IPS-18a (cell line): Measurements from ENCODE around the gene HCRTR1.
A peak's percentile ranks its signal among the peaks of the same experiment; 100 is the strongest.

Source experiments
- H3K27ac ChIP-seq: one replicate; pipeline ENCODE4 v1.5.1; 2013; ENCODE audit warnings: low read length
- H3K27me3 ChIP-seq: one replicate; pipeline ENCODE4 v1.6.1; 2013; ENCODE audit warnings: mild to moderate bottlenecking, low read length; ENCODE audit not compliant: control insufficient read depth, insufficient read depth
- H3K36me3 ChIP-seq: one replicate; pipeline ENCODE4 v1.6.1; 2013; ENCODE audit warnings: low read depth, low read length; ENCODE audit not compliant: control insufficient read depth
- H3K4me1 ChIP-seq: one replicate; pipeline ENCODE4 v1.6.1; 2013; ENCODE audit warnings: low read depth, low read length; ENCODE audit not compliant: control insufficient read depth
- H3K4me3 ChIP-seq: one replicate; pipeline ENCODE4 v1.5.1; 2013; ENCODE audit warnings: low read length
- H3K9ac ChIP-seq: one replicate; pipeline ENCODE4 v1.6.1; 2013; ENCODE audit warnings: mild to moderate bottlenecking, low read length, moderate library complexity
- H3K9me3 ChIP-seq: one replicate; pipeline ENCODE4 v1.6.1; 2013; ENCODE audit warnings: low read depth, low read length; ENCODE audit not compliant: control insufficient read depth

The HCRTR1 gene

GRCh38 chr1:31617218-31617915 lies at the start of gene HCRTR1:
Gene HCRTR1, plus strand, starts transcription at chr1:31617689. Its CDS starts 1,504 bp downstream, at chr1:31619193.
- H3K4me3 ChIP-seq = peak within 1 kb of the TSS; percentile 71
- H3K4me1 ChIP-seq = no peaks in the 10 kb centered on the region
- peak within 1 kb of the TSS; percentile 25 for H3K9ac ChIP-seq
- no peaks in the 10 kb centered on the region for H3K36me3 ChIP-seq
- no peak within 1 kb of the TSS for H3K27ac ChIP-seq
- H3K9me3 ChIP-seq = no peaks in the 10 kb centered on the region
- peaks cover 28% of the 10 kb centered on the region for H3K27me3 ChIP-seq

GRCh38 chr1:31567956-31568570 lies 49.4 kb upstream of the HCRTR1 start:
- no peak overlapping the region for H3K4me3 ChIP-seq
- H3K9ac ChIP-seq = no peak overlapping the region
- no peaks in the 10 kb centered on the region for H3K9me3 ChIP-seq
- H3K27me3 ChIP-seq = no peaks in the 10 kb centered on the region
- H3K4me1 ChIP-seq = no peaks in the 10 kb centered on the region
- no peak overlapping the region for H3K27ac ChIP-seq
- no peaks in the 10 kb centered on the region for H3K36me3 ChIP-seq

GRCh38 chr1:31568895-31569595 lies 48.4 kb upstream of the HCRTR1 start:
- Histone ChIP-seq H3K36me3 (no peaks in the 10 kb centered on the region), H3K27me3 (no peaks in the 10 kb centered on the region), H3K9ac (no peak overlapping the region), H3K9me3 (no peaks in the 10 kb centered on the region), H3K4me1 (no peaks in the 10 kb centered on the region), H3K4me3 (no peak overlapping the region), H3K27ac (no peak overlapping the region)

GRCh38 chr1:31569596-31570173 lies 47.8 kb upstream of the HCRTR1 start:
- no peaks in the 10 kb centered on the region for H3K4me1 ChIP-seq
- no peak overlapping the region for H3K4me3 ChIP-seq
- H3K27ac ChIP-seq = no peak overlapping the region
- H3K36me3 ChIP-seq = no peaks in the 10 kb centered on the region
- no peaks in the 10 kb centered on the region for H3K27me3 ChIP-seq
- H3K9me3 ChIP-seq = no peaks in the 10 kb centered on the region
- H3K9ac ChIP-seq = no peak overlapping the region

- no peak overlapping the region for H3K9ac ChIP-seq
- no peaks in the 10 kb centered on the region for H3K36me3 ChIP-seq
- no peak overlapping the region for H3K4me3 ChIP-seq
- no peak overlapping the region for H3K27ac ChIP-seq
- H3K27me3 ChIP-seq = no peaks in the 10 kb centered on the region
- H3K4me1 ChIP-seq = no peaks in the 10 kb centered on the region
- no peaks in the 10 kb centered on the region for H3K9me3 ChIP-seq
Measured at GRCh38 chr1:31570228-31570627, 47.3 kb upstream of the HCRTR1 start.

- no peaks in the 10 kb centered on the region for H3K9me3 ChIP-seq
- H3K36me3 ChIP-seq = no peaks in the 10 kb centered on the region
- peaks cover 5% of the 10 kb centered on the region for H3K4me1 ChIP-seq
- no peaks in the 10 kb centered on the region for H3K27me3 ChIP-seq
- H3K9ac ChIP-seq = no peak overlapping the region
- no peak overlapping the region for H3K4me3 ChIP-seq
- H3K27ac ChIP-seq = no peak overlapping the region
Measured at GRCh38 chr1:31570906-31571305, 46.6 kb upstream of the HCRTR1 start.

- no peaks in the 10 kb centered on the region for H3K9me3 ChIP-seq
- H3K4me3 ChIP-seq = no peak overlapping the region
- no peak overlapping the region for H3K27ac ChIP-seq
- no peaks in the 10 kb centered on the region for H3K36me3 ChIP-seq
- no peaks in the 10 kb centered on the region for H3K27me3 ChIP-seq
- H3K4me1 ChIP-seq = peaks cover 12% of the 10 kb centered on the region
- H3K9ac ChIP-seq = no peak overlapping the region
Measured at GRCh38 chr1:31571340-31572295, 45.9 kb upstream of the HCRTR1 start.

GRCh38 chr1:31572323-31573104 lies 45.0 kb upstream of the HCRTR1 start:
- H3K4me3 ChIP-seq = no peak overlapping the region
- no peak overlapping the region for H3K9ac ChIP-seq
- no peak overlapping the region for H3K27ac ChIP-seq
- H3K4me1 ChIP-seq = peaks cover 13% of the 10 kb centered on the region
- H3K27me3 ChIP-seq = peaks cover 1% of the 10 kb centered on the region
- H3K9me3 ChIP-seq = no peaks in the 10 kb centered on the region
- no peaks in the 10 kb centered on the region for H3K36me3 ChIP-seq

- Histone ChIP-seq H3K9ac (no peak overlapping the region), H3K4me1 (peaks cover 13% of the 10 kb centered on the region), H3K4me3 (no peak overlapping the region), H3K9me3 (no peaks in the 10 kb centered on the region), H3K27ac (no peak overlapping the region), H3K27me3 (peaks cover 4% of the 10 kb centered on the region), H3K36me3 (no peaks in the 10 kb centered on the region)
Measured at GRCh38 chr1:31573261-31573660, 44.2 kb upstream of the HCRTR1 start.

- H3K4me1 ChIP-seq = peaks cover 22% of the 10 kb centered on the region
Measured at GRCh38 chr1:31574749-31575368, 42.6 kb upstream of the HCRTR1 start.

More at GRCh38 chr1:31574749-31575368, 42.6 kb upstream of the HCRTR1 start:
- Histone ChIP-seq H3K4me3 (no peak overlapping the region), H3K9me3 (no peaks in the 10 kb centered on the region), H3K27ac (no peak overlapping the region), H3K36me3 (no peaks in the 10 kb centered on the region), H3K9ac (no peak overlapping the region), H3K27me3 (peaks cover 4% of the 10 kb centered on the region)
